GM21423 (cell line): ENCODE measurements around the gene TMEM145.
A peak's percentile ranks its signal among the peaks of the same experiment; 100 is the strongest.
"Not testable (repeated sequence)": the region's sequence is repeated elsewhere in the genome, so short reads cannot be mapped to it uniquely, and the experiment has no call there.

ENCODE experiments used
- ATAC-seq: cut with Tn5 transposase; IDR thresholded peaks from one replicate; pipeline ENCODE4 v1.9.1; 2021; ENCODE audit warnings: mild to moderate bottlenecking, moderate library complexity; ENCODE audit not compliant: unreplicated experiment

TMEM145 gene

GRCh38 chr19:42312370-42312769 is 739 bp upstream of the TMEM145 start:
- no peak for ATAC-seq

- no peak for ATAC-seq
Observed at GRCh38 chr19:42313840-42314755, 989 bp downstream of the TMEM145 start.

GRCh38 chr19:42315024-42315423 is 1.9 kb downstream of the TMEM145 start:
- no peak for ATAC-seq

GRCh38 chr19:42316223-42317211 is 3.4 kb downstream of the TMEM145 start:
- no peak for ATAC-seq

GRCh38 chr19:42317535-42317934 is 4.4 kb downstream of the TMEM145 start:
- ATAC-seq, result no peak

GRCh38 chr19:42322305-42322704 is 9.2 kb downstream of the TMEM145 start:
- ATAC-seq, result no peak

- no peak for ATAC-seq
Observed at GRCh38 chr19:42323473-42323851, 10.4 kb downstream of the TMEM145 start.

GRCh38 chr19:42323852-42324654 is 10.9 kb downstream of the TMEM145 start:
- no peak for ATAC-seq

GRCh38 chr19:42324655-42325307 is 11.7 kb downstream of the TMEM145 start:
- no peak for ATAC-seq

GRCh38 chr19:42325308-42325895 is 12.3 kb downstream of the TMEM145 start, which contains the start of gene MEGF8:
Gene MEGF8 (plus strand): TSS chr19:42325635. CDS start chr19:42326244, 609 bp downstream.
- peak; percentile 92 for ATAC-seq

GRCh38 chr19:42325896-42326771 is 13.0 kb downstream of the TMEM145 start:
- peak; percentile 4 for ATAC-seq

- no peak for ATAC-seq
Observed at GRCh38 chr19:42326969-42327368, 13.9 kb downstream of the TMEM145 start.

GRCh38 chr19:42327381-42327780 is 14.3 kb downstream of the TMEM145 start:
- ATAC-seq, result no peak

- ATAC-seq, result no peak
Observed at GRCh38 chr19:42328106-42328505, 15.0 kb downstream of the TMEM145 start.

- ATAC-seq, result no peak
Observed at GRCh38 chr19:42328854-42329253, 15.7 kb downstream of the TMEM145 start.

GRCh38 chr19:42330241-42330711 is 17.2 kb downstream of the TMEM145 start:
- no peak for ATAC-seq

GRCh38 chr19:42331333-42331732 is 18.2 kb downstream of the TMEM145 start:
- not testable (repeated sequence) for ATAC-seq

GRCh38 chr19:42332059-42332458 is 18.9 kb downstream of the TMEM145 start:
- no peak for ATAC-seq

GRCh38 chr19:42333018-42333417 is 19.9 kb downstream of the TMEM145 start:
- ATAC-seq, result no peak
